Mammary epithelial cell (primary cell): ENCODE measurements around the gene CTSE.

Source experiments
- CTCF ChIP-seq, 2 donors: IDR thresholded peaks in 1 of 2; conservative IDR thresholded peaks in 1 of 2; 2 replicates each; pipeline ENCODE4 v1.5.1; 2011 to 2012; ENCODE audit warnings: inconsistent platforms in 2 of 2, low read length in 2 of 2, mild to moderate bottlenecking in 2 of 2, control low read depth in 1 of 2, low read depth in 1 of 2; ENCODE audit not compliant: insufficient read depth in 1 of 2; ENCODE audit errors: extremely low read depth in 1 of 2
- EZH2 ChIP-seq: IDR thresholded peaks from 2 replicates; pipeline ENCODE4 v1.6.1; 2012; ENCODE audit warnings: low read length, inconsistent platforms, borderline replicate concordance

GRCh38 chr1:206012086-206012859 is 11.4 kb downstream of the CTSE start:
- no peak for TF ChIP-seq CTCF (conservative IDR thresholded peaks at IDR 0.05 in 1 of 2, IDR thresholded peaks at IDR 0.05 in 1 of 2; ENCODE audit: extremely low read depth in 1 of 2, insufficient read depth in 1 of 2, low read depth in 1 of 2, low read length in 2 of 2)
- TF ChIP-seq EZH2: no peak
